ENCODE data around the gene FRYL. TPM values are rescaled to one million over a fixed set of nuclear protein-coding genes. Genes with fewer than 3 reads are reported as not detected.
"Not testable (repeated sequence)": the region's sequence is repeated elsewhere in the genome, so short reads cannot be mapped to it uniquely, and the experiment has no call there.

FRYL gene
- total and polyA plus RNA-seq, 3 experiments from 2014 or later = 34.9 to 70.3 (median 69.3) TPM

DNA sequence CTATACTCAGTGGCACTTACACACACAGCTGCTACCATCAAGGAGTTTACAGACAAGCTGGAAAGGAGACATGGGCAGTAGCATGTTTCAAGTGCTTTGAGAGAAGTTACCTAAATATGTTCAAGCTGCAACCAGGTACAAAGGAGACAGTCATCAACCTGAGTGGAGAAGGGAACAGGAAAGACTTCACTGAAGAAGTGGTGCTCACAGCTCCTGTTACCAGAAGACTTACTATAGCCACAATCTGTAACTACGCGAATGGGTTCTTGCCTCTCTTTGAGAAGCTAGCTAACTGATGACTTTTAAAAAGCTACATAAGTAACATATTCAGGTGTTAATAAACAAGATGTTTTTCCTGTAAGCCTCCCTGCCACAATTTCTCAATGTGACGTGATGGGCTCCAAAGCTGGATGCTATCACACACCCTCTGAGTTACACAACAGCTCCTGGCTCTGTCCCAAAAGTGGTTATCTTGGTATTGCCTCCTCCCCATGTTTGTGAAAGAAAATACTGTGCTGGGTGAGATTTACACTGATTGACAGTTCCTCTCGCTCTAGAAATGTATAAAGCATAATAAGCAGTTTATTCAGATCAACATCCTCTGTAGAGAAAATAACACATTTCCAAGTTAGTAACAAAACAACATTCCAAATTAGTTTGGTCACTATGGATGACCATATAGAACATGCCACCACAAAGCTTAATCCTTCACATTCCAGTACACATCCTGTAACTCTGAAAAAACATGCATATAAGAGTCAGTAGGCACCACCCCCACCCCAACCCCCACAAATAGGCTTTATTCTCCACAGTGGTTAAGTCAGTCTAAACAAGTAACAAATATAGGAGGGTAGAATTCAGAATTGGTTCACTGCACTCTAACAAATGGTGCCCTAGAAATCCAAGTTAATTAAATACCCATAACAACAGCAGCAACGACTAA is 81.8 kb downstream of the FRYL start:
- Mint-ChIP-seq H3K27me3 (no peaks in the 10 kb centered on the region), H3K9me3 (no peaks in the 10 kb centered on the region), H3K4me3 (no peak overlapping the region), H3K4me1 (peaks cover 54 to 77% (median 75%) of the 10 kb centered on the region in 3 donors), H3K27ac (peak overlapping the region in 6 of 8 donors; percentile 13 to 83 (median 36)), H3K36me3 (peaks cover 0 to 13% (median 6%) of the 10 kb centered on the region in 3 donors)
- no peak for DNase-seq
- POLR2A ChIA-PET = no interaction called here
- Histone ChIP-seq H3K27me3 (ENCODE audit: insufficient read depth, low read length, poor library complexity, severe bottlenecking) (no peaks in the 10 kb centered on the region), H3K27ac (ENCODE audit: low read depth, low read length) (no peak overlapping the region), H3K36me3 (ENCODE audit: insufficient read depth, low read length) (no peaks in the 10 kb centered on the region), H3K4me3 (ENCODE audit: low read length) (no peak overlapping the region), H3K9me3 (ENCODE audit: low read length) (no peaks in the 10 kb centered on the region), H3K4me1 (ENCODE audit: insufficient read depth, low read length) (peaks cover 21% of the 10 kb centered on the region)
- CTCF ChIA-PET = interaction anchor here (0.6 to 0.9 kb wide), 2 partner anchors 9 to 14 kb away, joined by 3 read pairs; no protein-coding TSS in a partner anchor

DNA sequence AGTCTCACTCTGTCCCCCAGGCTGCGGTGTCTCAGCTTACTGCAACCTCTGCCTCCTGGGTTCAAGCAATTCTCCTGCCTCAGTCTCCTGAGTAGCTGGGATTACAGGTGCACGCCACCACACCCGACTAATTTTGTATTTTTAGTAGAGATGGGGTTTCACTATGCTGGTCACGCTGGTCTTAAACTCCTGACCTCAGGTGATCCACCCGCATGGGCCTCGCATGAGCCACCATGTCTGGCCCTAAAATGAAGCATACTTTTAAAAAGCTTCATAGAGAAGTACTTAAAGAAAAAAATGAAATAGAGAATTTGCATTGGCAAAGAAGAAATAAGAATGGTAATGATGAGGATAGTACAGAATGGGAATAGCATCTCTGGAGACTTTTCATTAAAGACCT is 82.6 kb downstream of the FRYL start:
- H3K4me3 ChIP-seq (ENCODE audit: low read length); H3K27ac ChIP-seq (ENCODE audit: low read depth, low read length); H3K9me3 Mint-ChIP-seq; H3K27me3 ChIP-seq (ENCODE audit: insufficient read depth, low read length, poor library complexity, severe bottlenecking); H3K9me3 ChIP-seq (ENCODE audit: low read length); H3K27me3 Mint-ChIP-seq; POLR2A ChIA-PET; H3K36me3 ChIP-seq (ENCODE audit: insufficient read depth, low read length); DNase-seq; H3K4me3 Mint-ChIP-seq: not testable (repeated sequence)
- Mint-ChIP-seq H3K4me1 (peaks cover 51 to 77% (median 75%) of the 10 kb centered on the region in 3 donors), H3K36me3 (peaks cover 0 to 11% (median 4%) of the 10 kb centered on the region in 3 donors), H3K27ac (peak overlapping the region in 5 of 8 donors; percentile 1 to 44 (median 20))
- CTCF ChIA-PET = interaction anchor here (0.6 to 0.9 kb wide), 2 partner anchors 8 to 13 kb away, joined by 3 read pairs; no protein-coding TSS in a partner anchor
- peaks cover 24% of the 10 kb centered on the region for H3K4me1 ChIP-seq (ENCODE audit: insufficient read depth, low read length)

DNA sequence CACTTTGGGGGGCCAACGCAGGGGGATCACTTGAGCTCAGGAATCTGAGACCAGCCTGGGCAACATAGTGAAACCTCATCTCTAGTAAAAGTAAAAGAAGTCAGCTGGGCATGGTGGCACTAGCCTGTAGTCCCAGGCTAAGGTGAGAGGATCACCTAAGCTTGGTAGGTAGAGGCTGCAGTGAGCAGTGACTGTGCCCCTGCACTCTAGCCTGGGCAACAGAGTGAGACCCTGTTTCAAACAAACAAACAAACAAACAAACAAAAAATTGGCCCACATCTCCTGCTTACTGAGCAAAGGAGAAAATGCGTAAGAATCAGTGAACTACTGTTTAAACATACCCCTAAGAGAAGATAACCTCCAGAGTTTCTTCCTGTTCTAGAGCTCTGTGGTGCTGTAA is 85.3 kb downstream of the FRYL start:
- POLR2A ChIA-PET = no interaction called here
- H3K36me3 ChIP-seq (ENCODE audit: insufficient read depth, low read length) = no peaks in the 10 kb centered on the region
- peaks cover 18% of the 10 kb centered on the region for H3K4me1 ChIP-seq (ENCODE audit: insufficient read depth, low read length)
- H3K9me3 ChIP-seq (ENCODE audit: low read length) = no peaks in the 10 kb centered on the region
- Mint-ChIP-seq H3K4me1 (peaks cover 48 to 81% (median 77%) of the 10 kb centered on the region in 3 donors), H3K27ac (peak overlapping the region in 2 of 8 donors; percentile 11 to 45), H3K27me3 (no peaks in the 10 kb centered on the region), H3K4me3 (peak overlapping the region in 1 of 7 donors; percentile 10), H3K36me3 (peaks cover 0 to 8% (median 3%) of the 10 kb centered on the region in 3 donors), H3K9me3 (no peaks in the 10 kb centered on the region)
- H3K4me3 ChIP-seq (ENCODE audit: low read length) = no peak overlapping the region
- no peak for DNase-seq
- H3K27ac ChIP-seq (ENCODE audit: low read depth, low read length) = no peak overlapping the region
- H3K27me3 ChIP-seq (ENCODE audit: insufficient read depth, low read length, poor library complexity, severe bottlenecking) = no peaks in the 10 kb centered on the region
- CTCF ChIA-PET = no interaction called here

DNA sequence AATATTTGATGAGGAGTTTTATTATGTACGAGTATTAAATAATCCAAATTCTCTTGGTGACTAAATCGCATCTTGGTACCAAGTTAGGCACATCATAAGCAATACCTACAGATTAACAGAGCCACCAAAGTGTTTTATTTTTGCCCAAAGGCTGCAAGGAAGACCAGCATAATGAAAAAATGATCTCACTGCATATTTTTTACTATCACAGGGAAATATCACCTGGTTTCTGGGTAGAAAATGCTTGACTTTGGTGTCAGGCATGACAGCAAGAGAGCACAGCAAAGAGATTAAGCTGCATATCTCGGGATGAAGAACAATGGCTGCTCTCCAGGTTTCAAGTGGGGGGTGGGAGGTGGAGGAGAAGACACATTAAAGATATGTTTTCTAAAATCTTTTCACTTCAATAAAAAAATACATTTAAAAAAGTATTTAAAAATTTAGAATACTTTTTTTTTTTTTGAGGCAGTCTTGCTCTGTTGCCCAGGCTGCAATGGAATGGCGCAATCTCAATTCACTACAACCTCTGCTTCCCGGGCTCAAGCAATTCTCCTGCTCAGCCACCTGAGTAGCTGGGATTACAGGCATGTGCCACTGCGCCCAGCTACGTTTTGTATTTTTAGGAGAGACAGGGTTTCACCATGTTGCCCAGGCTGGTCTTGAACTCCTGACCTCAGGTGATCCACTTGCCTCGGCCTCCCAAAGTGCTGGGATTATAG is 86.1 kb downstream of the FRYL start:
- H3K27ac Mint-ChIP-seq = no peak overlapping the region
- CTCF ChIA-PET = no interaction called here

DNA sequence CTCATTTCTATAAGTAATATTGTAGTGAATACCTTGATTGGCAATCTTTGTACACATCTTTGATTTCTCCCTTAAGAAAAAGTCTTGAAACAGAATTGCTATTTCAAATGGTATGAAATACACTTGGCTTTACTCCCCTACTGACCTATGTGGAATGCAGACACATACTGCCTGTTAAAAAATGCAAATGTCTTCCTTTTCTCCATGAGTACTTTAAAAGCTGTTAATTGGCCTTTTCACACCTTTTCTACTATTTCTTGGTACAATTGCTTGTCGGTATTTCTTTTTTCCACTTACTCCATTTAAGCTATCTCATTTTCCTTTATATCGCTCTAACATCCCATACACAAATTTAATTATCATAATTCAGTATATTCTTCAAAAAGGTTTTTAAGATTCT is 87.2 kb downstream of the FRYL start:
- H3K4me3 Mint-ChIP-seq = no peak overlapping the region
- H3K36me3 ChIP-seq (ENCODE audit: insufficient read depth, low read length) = no peaks in the 10 kb centered on the region
- H3K9me3 ChIP-seq (ENCODE audit: low read length) = no peaks in the 10 kb centered on the region
- H3K4me3 ChIP-seq (ENCODE audit: low read length) = no peak overlapping the region
- H3K27ac ChIP-seq (ENCODE audit: low read depth, low read length) = no peak overlapping the region
- no peaks in the 10 kb centered on the region for H3K27me3 ChIP-seq (ENCODE audit: insufficient read depth, low read length, poor library complexity, severe bottlenecking)
- CTCF ChIA-PET = no interaction called here
- H3K9me3 Mint-ChIP-seq = no peaks in the 10 kb centered on the region
- POLR2A ChIA-PET = no interaction called here
- no peak for DNase-seq
- H3K36me3 Mint-ChIP-seq = peaks cover 0 to 5% (median 3%) of the 10 kb centered on the region in 3 donors
- peaks cover 44 to 75% (median 72%) of the 10 kb centered on the region in 3 donors for H3K4me1 Mint-ChIP-seq
- peaks cover 3% of the 10 kb centered on the region for H3K4me1 ChIP-seq (ENCODE audit: insufficient read depth, low read length)
- no peak overlapping the region for H3K27ac Mint-ChIP-seq
- no peaks in the 10 kb centered on the region for H3K27me3 Mint-ChIP-seq

More for the DNA sequence above, 86.1 kb downstream of the FRYL start:
- no peak overlapping the region for H3K27ac ChIP-seq (ENCODE audit: low read depth, low read length)
- DNase-seq = no peak
- H3K27me3 ChIP-seq (ENCODE audit: insufficient read depth, low read length, poor library complexity, severe bottlenecking) = no peaks in the 10 kb centered on the region
- H3K9me3 ChIP-seq (ENCODE audit: low read length) = no peaks in the 10 kb centered on the region
- H3K4me1 Mint-ChIP-seq = peaks cover 46 to 79% (median 75%) of the 10 kb centered on the region in 3 donors
- no peaks in the 10 kb centered on the region for H3K36me3 ChIP-seq (ENCODE audit: insufficient read depth, low read length)
- no peaks in the 10 kb centered on the region for H3K9me3 Mint-ChIP-seq
- peaks cover 10% of the 10 kb centered on the region for H3K4me1 ChIP-seq (ENCODE audit: insufficient read depth, low read length)
- no peaks in the 10 kb centered on the region for H3K27me3 Mint-ChIP-seq
- POLR2A ChIA-PET = no interaction called here
- peaks cover 0 to 8% (median 3%) of the 10 kb centered on the region in 3 donors for H3K36me3 Mint-ChIP-seq
- no peak overlapping the region for H3K4me3 ChIP-seq (ENCODE audit: low read length)
- H3K4me3 Mint-ChIP-seq = no peak overlapping the region

DNA sequence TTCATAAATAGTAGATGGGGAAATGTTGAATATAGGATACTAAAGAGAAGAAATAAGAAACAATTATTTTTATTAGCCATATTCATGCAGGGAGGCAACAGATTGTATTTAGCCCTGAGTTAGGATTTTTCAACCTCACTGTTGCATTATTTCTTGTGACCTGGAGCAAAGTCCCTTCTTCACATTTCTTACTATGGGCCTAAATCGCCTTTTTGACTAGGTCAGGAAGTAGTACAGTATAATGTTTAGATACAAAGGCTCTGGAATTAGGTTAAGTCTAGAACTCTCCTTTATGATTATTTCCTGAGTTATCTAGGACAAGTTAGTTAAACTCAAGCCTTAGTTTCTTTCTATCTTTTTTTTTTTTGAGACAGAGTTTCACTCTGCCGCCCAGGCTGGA is 88.0 kb downstream of the FRYL start:
- ChIA-PET CTCF (no interaction called here), POLR2A (no interaction called here)
- Histone ChIP-seq H3K27me3 (ENCODE audit: insufficient read depth, low read length, poor library complexity, severe bottlenecking) (no peaks in the 10 kb centered on the region), H3K27ac (ENCODE audit: low read depth, low read length) (no peak overlapping the region), H3K9me3 (ENCODE audit: low read length) (no peaks in the 10 kb centered on the region), H3K36me3 (ENCODE audit: insufficient read depth, low read length) (no peaks in the 10 kb centered on the region), H3K4me3 (ENCODE audit: low read length) (no peak overlapping the region), H3K4me1 (ENCODE audit: insufficient read depth, low read length) (peaks cover 3% of the 10 kb centered on the region)
- DNase-seq = no peak
- no peak overlapping the region for H3K4me3 Mint-ChIP-seq
- H3K27ac Mint-ChIP-seq = no peak overlapping the region
- peaks cover 51 to 76% (median 71%) of the 10 kb centered on the region in 3 donors for H3K4me1 Mint-ChIP-seq
- H3K36me3 Mint-ChIP-seq = peaks cover 0 to 3% (median 1%) of the 10 kb centered on the region in 3 donors
- no peaks in the 10 kb centered on the region for H3K9me3 Mint-ChIP-seq
- no peaks in the 10 kb centered on the region for H3K27me3 Mint-ChIP-seq

DNA sequence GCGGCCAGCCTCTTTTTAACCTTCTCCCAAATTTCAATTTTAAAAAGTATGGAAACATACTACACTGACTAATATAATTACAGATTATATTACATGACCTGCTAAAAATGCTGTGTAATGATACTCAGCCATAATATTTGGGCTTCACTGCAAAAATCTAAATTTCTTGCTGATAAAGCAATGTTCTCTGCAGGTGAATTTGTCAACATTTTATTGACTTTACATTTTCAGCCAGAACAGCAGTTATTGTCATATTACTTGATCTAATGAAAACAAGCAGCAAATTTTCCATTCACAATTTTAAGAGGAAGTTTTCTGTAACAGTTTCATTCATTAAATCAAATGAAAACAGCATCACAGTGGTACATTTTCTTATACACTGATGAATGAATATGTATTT is 91.1 kb downstream of the FRYL start:
- H3K27ac ChIP-seq (ENCODE audit: low read depth, low read length) = no peak overlapping the region
- peak overlapping the region in 1 of 8 donors; percentile 57 for H3K27ac Mint-ChIP-seq
- peaks cover 0 to 3% (median 1%) of the 10 kb centered on the region in 3 donors for H3K36me3 Mint-ChIP-seq
- no peaks in the 10 kb centered on the region for H3K27me3 ChIP-seq (ENCODE audit: insufficient read depth, low read length, poor library complexity, severe bottlenecking)
- ChIA-PET CTCF (interaction anchor here (0.7 kb wide), 1 partner anchor 9 kb away, joined by 3 read pairs; no protein-coding TSS in a partner anchor), POLR2A (interaction anchor here (0.6 kb wide), 1 partner anchor 242 kb away, joined by 3 read pairs; no protein-coding TSS in a partner anchor)
- no peaks in the 10 kb centered on the region for H3K36me3 ChIP-seq (ENCODE audit: insufficient read depth, low read length)
- no peak overlapping the region for H3K4me3 Mint-ChIP-seq
- peaks cover 12% of the 10 kb centered on the region for H3K4me1 ChIP-seq (ENCODE audit: insufficient read depth, low read length)
- no peak for DNase-seq
- peaks cover 52 to 75% (median 74%) of the 10 kb centered on the region in 3 donors for H3K4me1 Mint-ChIP-seq
- H3K27me3 Mint-ChIP-seq = no peaks in the 10 kb centered on the region
- H3K9me3 ChIP-seq (ENCODE audit: low read length) = no peaks in the 10 kb centered on the region
- H3K4me3 ChIP-seq (ENCODE audit: low read length) = no peak overlapping the region
- H3K9me3 Mint-ChIP-seq = no peaks in the 10 kb centered on the region

Data from CD8-positive, alpha-beta memory T cell (primary cell).